Pancreas (tissue), 10 donors: Measurements from ENCODE around the gene KPNA6. TPM values are rescaled to one million over a fixed set of nuclear protein-coding genes. Genes with fewer than 3 reads are reported as not detected.
"Not testable (repeated sequence)": the region's sequence is repeated elsewhere in the genome, so short reads cannot be mapped to it uniquely, and the experiment has no call there.

Experiments used
- ATAC-seq, 4 donors: fragments of 200-7000 bp; cut with Tn5 transposase; one replicate each; pipeline versions ENCODE4 v1.8.0 to v1.9.1; 2020; ENCODE audit warnings: mild to moderate bottlenecking in 4 of 4, moderate library complexity in 4 of 4
- DNase-seq, 6 donors: peaks; one replicate each; pipeline ENCODE4 v3.0.0-alpha.2; 2020
- FAIRE-seq: peaks from 2 replicates; lab custom pipeline; 2012; peaks lifted over from hg19 to GRCh38; lab: Jason Lieb, UNC
- H3K27ac ChIP-seq, 4 donors: fragments of 200-600 bp; sonication (generic); 1 replicate in 3 of 4; 2 replicates in 1 of 4; pipeline versions ENCODE4 v1.5.0 to v1.8.0; 2020
- H3K27me3 ChIP-seq, 4 donors: fragments of 200-600 bp; one replicate each; pipeline ENCODE4 v1.8.0; 2021
- H3K36me3 ChIP-seq, 3 donors: fragments of 200-600 bp; sonication (generic) in 1 of 3; one replicate each; pipeline versions ENCODE4 v1.5.0 to v1.8.0; 2020 to 2021
- H3K4me1 ChIP-seq, 3 donors: fragments of 200-600 bp; one replicate each; pipeline ENCODE4 v1.8.0; 2021
- H3K4me3 ChIP-seq, 4 donors: fragments of 200-600 bp; sonication (generic) in 2 of 4; one replicate each; pipeline versions ENCODE4 v1.5.0 to v1.8.0; 2020 to 2021
- H3K9me3 ChIP-seq, 4 donors: fragments of 200-600 bp; one replicate each; pipeline ENCODE4 v1.8.0; 2021
- WGBS, 2 donors: extraction: QIAGEN DNeasy Blood & Tissue Kit; methylation state at CpG; one replicate each; pipeline ENCODE4 v1.1.7; 2013; 5-methylcytosine and 5-hydroxymethylcytosine counted together
- intact Hi-C, 3 donors: fragments of 100-400 bp; cut with DNase I; formaldehyde crosslinking; loops; one replicate each; pipeline versions ENCODE4 v1.11.1 to v1.14.2; 2022
- polyA plus RNA-seq, 2 donors: library from polyadenylated mRNA; stranded (reverse); fragments of 200-250 nt; gene quantifications; one replicate each; pipeline ENCODE4 v1.2.3, GENCODE V29; 2013
- total RNA-seq, 6 donors: library from RNA; stranded (reverse); fragmentation: NEBNext Ultra II Directional in 4 of 6; extraction: Animal tissue kit (Norgen Biotek cat#: 25700) in 4 of 6; gene quantifications; one replicate each; pipeline versions ENCODE4 v1.2.1 to v1.2.4, GENCODE V29; 2021 to 2023
- TF ChIP-seq, protein P1 (sequence below), 4 donors: fragments of 200-600 bp; sonication (generic) in 3 of 4; IDR thresholded peaks; one replicate each; pipeline versions ENCODE4 v1.5.0 to v1.8.0; 2021; ENCODE audit warnings: antibody characterized with exemption in 4 of 4
- donor health status: healthy with polysubstance abuse.
- donor health status: DM: no; HTN: no; CAD: no; lungs with moderate emphysema.
- donor health status: DM: no; HTN: no; CAD: no.
- donor health status: control.
- donor health status: control.
- donor health status: Bipolar disorder and iron deficiency.
- donor health status: DM: yes; HTN: yes; CAD: no.
- donor health status: DM: no; HTN: no; CAD: no.
- donor health status: DM: no; HTN: no; CAD: no.
- donor health status: DM: yes; HTN: yes; CAD: no.

Gene KPNA6
- total and polyA plus RNA-seq, 8 donors: 4.9 to 36.2 (median 24.0) TPM

DNA sequence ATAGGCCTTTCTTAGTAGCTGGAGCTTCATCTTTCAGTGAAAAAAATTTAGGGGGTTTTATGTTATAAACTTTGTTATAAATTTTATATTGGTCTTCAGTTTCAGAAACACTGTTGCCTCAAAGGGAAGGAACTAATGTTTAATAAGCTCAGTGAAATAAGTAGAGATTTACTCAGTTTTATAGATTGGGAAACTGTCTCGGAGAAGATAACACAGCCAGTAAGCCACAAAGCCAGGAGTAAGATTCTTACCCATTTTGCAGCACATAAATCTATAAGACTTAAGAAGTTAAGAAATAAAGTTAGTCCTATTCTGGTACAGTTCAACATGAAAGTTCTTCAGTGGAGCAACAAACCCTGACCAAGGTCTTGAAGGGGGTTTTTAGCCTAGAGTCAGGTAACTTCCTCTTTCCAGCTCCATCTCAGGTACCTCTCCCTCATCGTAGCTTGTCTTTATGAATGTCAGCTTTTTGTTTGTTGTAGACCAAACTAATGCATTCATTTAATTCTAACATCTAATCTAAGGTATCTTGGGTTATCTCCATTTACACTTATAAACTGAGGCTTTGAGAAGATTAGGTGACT, 3.3 kb downstream of the KPNA6 start:
- peaks cover 10 to 27% (median 14%) of the 10 kb centered on the region in 3 donors for H3K4me1 ChIP-seq
- H3K4me3 ChIP-seq: no peak overlapping the region
- H3K27me3 ChIP-seq: no peaks in the 10 kb centered on the region
- no peaks in the 10 kb centered on the region for H3K9me3 ChIP-seq
- H3K36me3 ChIP-seq: no peaks in the 10 kb centered on the region
- intact Hi-C loops: no loop called here
- ATAC-seq (no peak), FAIRE-seq (no peak), DNase-seq (no peak)
- TF ChIP-seq, protein P1, sequence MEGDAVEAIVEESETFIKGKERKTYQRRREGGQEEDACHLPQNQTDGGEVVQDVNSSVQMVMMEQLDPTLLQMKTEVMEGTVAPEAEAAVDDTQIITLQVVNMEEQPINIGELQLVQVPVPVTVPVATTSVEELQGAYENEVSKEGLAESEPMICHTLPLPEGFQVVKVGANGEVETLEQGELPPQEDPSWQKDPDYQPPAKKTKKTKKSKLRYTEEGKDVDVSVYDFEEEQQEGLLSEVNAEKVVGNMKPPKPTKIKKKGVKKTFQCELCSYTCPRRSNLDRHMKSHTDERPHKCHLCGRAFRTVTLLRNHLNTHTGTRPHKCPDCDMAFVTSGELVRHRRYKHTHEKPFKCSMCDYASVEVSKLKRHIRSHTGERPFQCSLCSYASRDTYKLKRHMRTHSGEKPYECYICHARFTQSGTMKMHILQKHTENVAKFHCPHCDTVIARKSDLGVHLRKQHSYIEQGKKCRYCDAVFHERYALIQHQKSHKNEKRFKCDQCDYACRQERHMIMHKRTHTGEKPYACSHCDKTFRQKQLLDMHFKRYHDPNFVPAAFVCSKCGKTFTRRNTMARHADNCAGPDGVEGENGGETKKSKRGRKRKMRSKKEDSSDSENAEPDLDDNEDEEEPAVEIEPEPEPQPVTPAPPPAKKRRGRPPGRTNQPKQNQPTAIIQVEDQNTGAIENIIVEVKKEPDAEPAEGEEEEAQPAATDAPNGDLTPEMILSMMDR (IDR thresholded peaks at IDR 0.05): no peak
- H3K27ac ChIP-seq: no peak overlapping the region
- 68 to 76% methylated on average over 2 of the region's 2 CpGs for WGBS, 2 donors

DNA sequence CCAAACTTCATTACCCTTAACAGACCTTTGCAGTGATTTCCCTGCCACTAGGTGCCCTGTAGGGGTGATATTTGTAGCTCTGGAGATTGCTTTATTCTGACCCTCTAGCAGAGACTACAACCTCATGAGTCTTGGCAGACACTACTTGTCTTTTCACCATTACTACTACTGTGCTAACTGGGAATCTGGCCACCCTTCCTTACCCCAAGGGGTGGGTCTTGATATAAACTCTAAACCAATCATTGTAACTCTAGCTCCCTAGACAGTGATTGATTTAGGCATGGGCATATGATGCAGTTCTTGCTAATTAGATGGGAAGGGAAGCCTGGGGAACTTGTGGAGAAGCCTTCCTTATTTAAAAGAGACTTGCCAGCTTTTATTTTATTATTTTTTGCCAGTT, 3.9 kb downstream of the KPNA6 start:
- Histone ChIP-seq H3K4me1 (peaks cover 14 to 33% (median 14%) of the 10 kb centered on the region in 3 donors), H3K27ac (no peak overlapping the region), H3K9me3 (no peaks in the 10 kb centered on the region), H3K36me3 (no peaks in the 10 kb centered on the region), H3K27me3 (no peaks in the 10 kb centered on the region), H3K4me3 (no peak overlapping the region)
- no peak for ATAC-seq
- no peak for DNase-seq
- no peak for FAIRE-seq
- intact Hi-C loops: no loop called here
- TF ChIP-seq, protein P1 (IDR thresholded peaks at IDR 0.05): no peak

DNA sequence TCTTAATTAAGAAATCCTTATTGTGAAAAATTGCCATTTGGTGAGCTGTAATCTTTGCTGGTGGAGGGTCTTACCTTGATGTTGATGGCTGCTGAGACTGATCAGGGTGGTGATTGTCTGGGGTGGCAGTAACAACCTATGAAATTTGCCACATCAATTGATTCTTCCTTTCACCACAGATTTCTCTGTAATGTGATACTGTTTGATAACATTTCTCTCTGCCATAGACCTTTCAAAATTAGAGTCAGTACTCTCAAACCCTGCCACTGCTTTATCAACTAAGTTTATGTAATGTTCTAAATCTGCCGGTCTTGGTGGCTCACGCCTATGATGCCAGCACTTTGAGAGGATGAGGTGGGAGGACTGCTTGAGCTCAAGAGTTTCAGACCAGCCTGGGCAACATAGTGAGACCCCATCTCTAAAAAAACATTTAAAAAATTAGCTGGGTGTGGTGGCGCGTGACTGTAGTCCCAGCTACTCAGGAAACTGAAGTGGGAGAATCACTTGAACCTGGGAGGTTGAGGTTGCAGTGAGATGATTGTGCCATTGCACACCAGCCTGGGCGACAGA, 5.0 kb downstream of the KPNA6 start:
- TF ChIP-seq, protein P1 (IDR thresholded peaks at IDR 0.05): no peak
- WGBS, 2 donors: 73 to 74% methylated on average over 5 of the region's 5 CpGs
- Histone ChIP-seq H3K27me3 (no peaks in the 10 kb centered on the region), H3K4me1 (peaks cover 14 to 33% (median 14%) of the 10 kb centered on the region in 3 donors), H3K36me3 (no peaks in the 10 kb centered on the region), H3K9me3 (no peaks in the 10 kb centered on the region), H3K27ac (no peak overlapping the region), H3K4me3 (no peak overlapping the region)
- FAIRE-seq (no peak), DNase-seq (no peak), ATAC-seq (no peak)
- intact Hi-C loops: no loop called here

GRCh38 chr1:32113436-32113835, 5.6 kb downstream of the KPNA6 start:
- H3K27ac ChIP-seq, H3K36me3 ChIP-seq, H3K27me3 ChIP-seq, H3K4me3 ChIP-seq, H3K9me3 ChIP-seq, DNase-seq, ATAC-seq, intact Hi-C loops, FAIRE-seq: not testable (repeated sequence)
- H3K4me1 ChIP-seq: peaks cover 14 to 33% (median 14%) of the 10 kb centered on the region in 3 donors
- WGBS, 2 donors: 90 to 91% methylated on average over 4 of the region's 4 CpGs

- TF ChIP-seq, protein P1 (IDR thresholded peaks at IDR 0.05): no peak
- 83 to 86% methylated on average over 2 of the region's 2 CpGs for WGBS, 2 donors
- Histone ChIP-seq H3K4me1 (peaks cover 13 to 32% (median 14%) of the 10 kb centered on the region in 3 donors), H3K9me3 (no peaks in the 10 kb centered on the region), H3K27ac (no peak overlapping the region), H3K4me3 (no peak overlapping the region), H3K27me3 (no peaks in the 10 kb centered on the region), H3K36me3 (no peaks in the 10 kb centered on the region)
- DNase-seq: no peak
- FAIRE-seq: no peak
- ATAC-seq: no peak
- intact Hi-C loops: no loop called here
These were observed 6.6 kb downstream of the KPNA6 start for GRCh38 chr1:32114420-32114819.
